Panc1 (cell line): ENCODE data around the gene DHCR24. TPM values are rescaled to one million over a fixed set of nuclear protein-coding genes. Genes with fewer than 3 reads are reported as not detected.
A peak's percentile ranks its signal among the peaks of the same experiment; 100 is the strongest.

Experiments
- ATAC-seq: fragments of 200-7000 bp; cut with Tn5 transposase; 2 replicates; pipeline ENCODE4 v1.9.1; 2020; ENCODE audit warnings: mild to moderate bottlenecking, moderate library complexity
- BruUV-seq: library from RNA; stranded (reverse); fragments of 400-500 nt; replicated peaks from 2 replicates; lab custom pipeline; 2021; lab: Mats Ljungman, UMichigan
- CTCF ChIA-PET: fragments of 300-600 bp; sonication (Branson Sonifier 250); formaldehyde crosslinking; loops from one replicate; lab custom pipeline; 2022; ENCODE audit warnings: antibody characterized with exemption; lab: Charles Lee
- POLR2A ChIA-PET: fragments of 300-600 bp; sonication (Branson Sonifier 250); formaldehyde crosslinking; loops from one replicate; lab custom pipeline; 2022; ENCODE audit warnings: antibody characterized with exemption; lab: Charles Lee
- DNase-seq: peaks from one replicate; pipeline ENCODE4 v3.0.0-alpha.2; 2010; ENCODE audit warnings: low read depth, low spot score
- H3K27ac ChIP-seq: 2 replicates; pipeline ENCODE4 v1.5.1; 2011; ENCODE audit warnings: mild to moderate bottlenecking, low read length, inconsistent platforms
- H3K27me3 ChIP-seq: fragments of 200-500 bp; sonication (Bioruptor generic); 2 replicates; pipeline ENCODE4 v1.6.0; 2014; ENCODE audit warnings: low read length, inconsistent platforms; ENCODE audit not compliant: control insufficient read depth, insufficient read depth
- H3K36me3 ChIP-seq: fragments of 200-500 bp; sonication (Bioruptor generic); 2 replicates; pipeline ENCODE4 v1.5.1; 2014; ENCODE audit warnings: inconsistent platforms, mild to moderate bottlenecking, low read length, moderate library complexity; ENCODE audit not compliant: control insufficient read depth, insufficient read depth
- H3K4me1 ChIP-seq: 2 replicates; pipeline ENCODE4 v1.5.1; 2011; ENCODE audit warnings: inconsistent platforms, mild to moderate bottlenecking, low read length, moderate library complexity; ENCODE audit not compliant: control insufficient read depth, insufficient read depth
- H3K4me3 ChIP-seq, 2 experiments: 2 replicates each; pipeline ENCODE4 v1.5.1; 2011 to 2012; ENCODE audit warnings: low read depth in 2 of 2, low read length in 2 of 2, mild to moderate bottlenecking in 2 of 2, inconsistent platforms in 1 of 2, moderate library complexity in 1 of 2
- H3K9me3 ChIP-seq: fragments of 200-500 bp; sonication (Bioruptor generic); 2 replicates; pipeline ENCODE4 v1.5.1; 2014; ENCODE audit warnings: low read depth, mild to moderate bottlenecking, inconsistent platforms, low read length, moderate library complexity; ENCODE audit not compliant: control insufficient read depth, insufficient read depth
- CTCF ChIP-seq: fragments of 450-650 bp; IDR thresholded peaks from 2 replicates; pipeline ENCODE4 v1.5.1; 2017; ENCODE audit warnings: mild to moderate bottlenecking
- POLR2AphosphoS5 ChIP-seq: IDR thresholded peaks from 2 replicates; pipeline ENCODE4 v1.6.1; 2012; ENCODE audit warnings: mild to moderate bottlenecking, low read depth, low read length, moderate library complexity
- REST ChIP-seq, 2 experiments: IDR thresholded peaks; 2 replicates each; pipeline ENCODE4 v1.6.1; 2011 to 2012; ENCODE audit warnings: low read depth in 2 of 2, control low read depth in 1 of 2, low read length in 1 of 2, mild to moderate bottlenecking in 1 of 2, moderate library complexity in 1 of 2; ENCODE audit not compliant: insufficient read depth in 1 of 2
- SIN3A ChIP-seq: IDR thresholded peaks from 2 replicates; pipeline ENCODE4 v1.6.1; 2012; ENCODE audit warnings: low read depth, mild to moderate bottlenecking, low read length, moderate library complexity, borderline replicate concordance; ENCODE audit not compliant: insufficient read depth
- TCF7L2 ChIP-seq: IDR thresholded peaks from 2 replicates; pipeline ENCODE4 v1.6.1; 2011; ENCODE audit warnings: mild to moderate bottlenecking, low read depth, low read length, inconsistent platforms
- in situ Hi-C: cut with HindIII; loops from 2 replicates; pipeline ENCODE4 v1.10.0; 2016; ENCODE audit warnings: low sequenced_read_pairs, low pct_unique_long_range_greater_than_20kb
- intact Hi-C: fragments of 100-400 bp; cut with micrococcal nuclease; formaldehyde crosslinking; loops from one replicate; pipeline ENCODE4 v1.10.0; 2022; ENCODE audit not compliant: unreplicated experiment
- total RNA-seq: library from RNA; stranded (reverse); gene quantifications from one replicate; pipeline ENCODE4 v1.2.1, GENCODE V29; 2021; ENCODE audit not compliant: unreplicated experiment

Gene DHCR24
- total RNA-seq, 1 experiment from 2014 or later: 313 TPM

- DNase-seq (no peak), ATAC-seq (no peak)
- intact Hi-C loops: no loop called here
- CTCF ChIA-PET: no interaction called here
- H3K9me3 ChIP-seq: no peaks in the 10 kb centered on the region
- POLR2A ChIA-PET: no interaction called here
- H3K4me3 ChIP-seq: no peak overlapping the region
- H3K27me3 ChIP-seq: no peaks in the 10 kb centered on the region
- no TSS peak for BruUV-seq
- H3K27ac ChIP-seq: no peak overlapping the region
- TF ChIP-seq SIN3A (no peak), REST (IDR thresholded peaks at IDR 0.05; ENCODE audit: insufficient read depth in 1 of 2, low read depth in 2 of 2, low read length in 1 of 2) (no peak), CTCF (no peak), POLR2AphosphoS5 (no peak), TCF7L2 (no peak)
- H3K36me3 ChIP-seq: no peaks in the 10 kb centered on the region
- in situ Hi-C loops: no loop called here
- no peaks in the 10 kb centered on the region for H3K4me1 ChIP-seq
Measured at GRCh38 chr1:54804471-54805132, 82.4 kb downstream of the DHCR24 start.

- Histone ChIP-seq H3K4me3 (no peak overlapping the region), H3K9me3 (no peaks in the 10 kb centered on the region), H3K4me1 (no peaks in the 10 kb centered on the region), H3K36me3 (no peaks in the 10 kb centered on the region), H3K27me3 (no peaks in the 10 kb centered on the region), H3K27ac (no peak overlapping the region)
- no TSS peak for BruUV-seq
- ATAC-seq: no peak
- intact Hi-C loops: no loop called here
- CTCF ChIA-PET: no interaction called here
- POLR2A ChIA-PET: interaction anchor here (0.8 kb wide), 1 partner anchor 15 kb away, joined by 3 read pairs; no protein-coding TSS in a partner anchor
- no peak for TF ChIP-seq CTCF
- no peak for TF ChIP-seq POLR2AphosphoS5
- TF ChIP-seq SIN3A: no peak
- peak; percentile 42 to 50; a peak in 2 of 4 replicates for TF ChIP-seq REST (IDR thresholded peaks at IDR 0.05; ENCODE audit: insufficient read depth in 1 of 2, low read depth in 2 of 2, low read length in 1 of 2)
- in situ Hi-C loops: no loop called here
- DNase-seq: no peak
Measured at GRCh38 chr1:54803761-54804470, 83.1 kb downstream of the DHCR24 start.
